Stimulated activated naive B cell treated with anti-CD40 and anti-IgM and Interleukin-4, amounts not matched to agents 10 μg/mL and 1 μg/mL and 100 μg/mL, for 72 hours (primary cell): ENCODE data around the gene SCGB1C2.
"Not testable (repeated sequence)": the region's sequence is repeated elsewhere in the genome, so short reads cannot be mapped to it uniquely, and the experiment has no call there.

Source experiments
- ATAC-seq, 2 donors: fragments of 150-1000 bp; cut with Tn5 transposase; replicated peaks; 2 replicates each; pipeline ENCODE4 v1.10.0; 2021; ENCODE audit warnings: moderate library complexity in 1 of 2
- DNase-seq: peaks from one replicate; pipeline ENCODE4 v3.0.0; 2021
- H3K27ac Mint-ChIP-seq: one replicate; pipeline ENCODE4 v1.8.0; 2022; ENCODE audit warnings: mild to moderate bottlenecking, mixed read lengths
- H3K27me3 Mint-ChIP-seq, 2 donors: one replicate each; pipeline ENCODE4 v1.8.0; 2022; ENCODE audit warnings: mixed read lengths in 2 of 2
- H3K36me3 Mint-ChIP-seq, 2 donors: one replicate each; pipeline ENCODE4 v1.8.0; 2022; ENCODE audit warnings: mixed read lengths in 2 of 2, mild to moderate bottlenecking in 1 of 2
- H3K4me1 Mint-ChIP-seq, 2 donors: one replicate each; pipeline ENCODE4 v1.8.0; 2022; ENCODE audit warnings: mixed read lengths in 2 of 2, mild to moderate bottlenecking in 1 of 2
- H3K4me3 Mint-ChIP-seq, 2 donors: one replicate each; pipeline ENCODE4 v1.8.0; 2022; ENCODE audit warnings: mild to moderate bottlenecking in 2 of 2, mixed read lengths in 2 of 2, moderate library complexity in 1 of 2
- H3K9me3 Mint-ChIP-seq, 2 donors: one replicate each; pipeline ENCODE4 v1.8.0; 2022; ENCODE audit warnings: mixed read lengths in 2 of 2, mild to moderate bottlenecking in 1 of 2

SCGB1C2 gene

DNA sequence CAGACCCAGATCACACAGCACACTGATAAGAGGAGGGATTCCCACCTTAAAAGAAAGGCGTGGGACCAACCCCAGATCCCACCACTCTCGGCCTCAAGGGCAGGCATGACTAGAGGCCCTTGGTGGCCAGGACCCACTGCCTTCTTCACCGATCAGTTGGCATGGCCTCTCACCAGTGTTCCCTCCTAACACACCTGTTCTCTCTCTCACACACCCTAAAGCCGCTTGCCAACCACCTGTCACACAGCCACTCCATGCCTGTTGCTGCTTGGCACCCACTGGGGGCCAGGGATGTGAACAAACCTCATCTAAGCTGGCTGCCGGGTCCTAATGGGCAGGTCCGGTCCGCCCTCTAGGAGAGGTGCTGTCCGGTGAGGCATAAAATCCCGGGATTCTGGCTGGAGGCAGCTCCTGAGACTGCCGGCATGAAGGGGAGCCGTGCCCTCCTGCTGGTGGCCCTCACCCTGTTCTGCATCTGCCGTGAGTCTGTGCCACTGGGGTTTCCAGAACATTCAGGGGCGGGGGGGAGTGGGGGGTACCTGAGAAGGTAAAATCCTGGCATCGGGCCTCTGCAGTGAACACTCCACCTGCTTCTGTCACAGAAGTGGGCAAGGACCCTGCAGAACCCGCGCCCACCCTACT, at the start of gene SCGB1C2:
TSS of gene SCGB1C2 (plus strand) at position 404 of the 642 bp plus-strand sequence. CDS start at position 426, 22 bp downstream.
- DNase-seq, H3K36me3 Mint-ChIP-seq, H3K9me3 Mint-ChIP-seq, H3K27me3 Mint-ChIP-seq, H3K4me3 Mint-ChIP-seq, H3K27ac Mint-ChIP-seq, ATAC-seq, H3K4me1 Mint-ChIP-seq: not testable (repeated sequence)

- not testable (repeated sequence) for H3K27ac Mint-ChIP-seq, H3K4me3 Mint-ChIP-seq, DNase-seq, ATAC-seq, H3K27me3 Mint-ChIP-seq, H3K9me3 Mint-ChIP-seq, H3K36me3 Mint-ChIP-seq, H3K4me1 Mint-ChIP-seq
Measured at GRCh38 chr17:113111-113510, 24.3 kb upstream of the SCGB1C2 start.

DNA sequence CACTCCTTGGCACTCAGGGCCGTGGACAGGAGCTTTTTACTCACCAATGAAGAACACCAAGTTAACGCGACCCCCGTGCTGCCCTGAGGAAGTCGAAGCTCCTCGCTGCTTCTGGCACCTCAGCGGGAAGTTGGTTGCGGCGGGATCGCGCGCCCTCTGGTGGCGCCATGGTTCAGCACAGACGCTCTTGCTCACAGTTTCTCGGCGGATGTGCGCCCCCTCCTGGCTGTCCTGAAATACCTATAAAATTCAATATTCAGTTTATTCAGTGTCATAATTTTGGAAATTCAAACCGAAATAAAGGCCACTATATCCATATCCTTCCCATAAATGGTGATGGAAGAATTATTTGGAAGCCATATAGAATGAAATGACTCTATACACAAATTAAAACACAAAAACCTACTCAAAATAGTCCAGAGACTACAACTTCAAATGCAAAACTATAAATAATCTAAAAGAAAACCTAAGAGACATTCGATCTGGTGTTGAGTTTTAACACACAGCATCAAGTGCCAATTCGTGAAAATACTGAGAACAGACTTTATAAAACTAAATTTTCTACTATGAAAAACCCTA, 18.9 kb upstream of the SCGB1C2 start:
- H3K4me3 Mint-ChIP-seq, H3K4me1 Mint-ChIP-seq, H3K27ac Mint-ChIP-seq, DNase-seq, H3K9me3 Mint-ChIP-seq, H3K27me3 Mint-ChIP-seq, ATAC-seq, H3K36me3 Mint-ChIP-seq: not testable (repeated sequence)

GRCh38 chr17:133932-134331, 3.4 kb upstream of the SCGB1C2 start:
- not testable (repeated sequence) for H3K36me3 Mint-ChIP-seq, H3K4me3 Mint-ChIP-seq, H3K9me3 Mint-ChIP-seq, ATAC-seq, H3K27me3 Mint-ChIP-seq, DNase-seq, H3K27ac Mint-ChIP-seq, H3K4me1 Mint-ChIP-seq

GRCh38 chr17:134332-134785, 3.0 kb upstream of the SCGB1C2 start:
- not testable (repeated sequence) for H3K4me1 Mint-ChIP-seq, H3K27ac Mint-ChIP-seq, H3K27me3 Mint-ChIP-seq, H3K9me3 Mint-ChIP-seq, H3K36me3 Mint-ChIP-seq, H3K4me3 Mint-ChIP-seq
- ATAC-seq, result peak; percentile 82 to 83
- peak; percentile 41 for DNase-seq

- not testable (repeated sequence) for H3K9me3 Mint-ChIP-seq, ATAC-seq, H3K36me3 Mint-ChIP-seq, H3K4me3 Mint-ChIP-seq, H3K27me3 Mint-ChIP-seq, H3K4me1 Mint-ChIP-seq, DNase-seq, H3K27ac Mint-ChIP-seq
Measured at GRCh38 chr17:135022-135421, 2.3 kb upstream of the SCGB1C2 start.

DNA sequence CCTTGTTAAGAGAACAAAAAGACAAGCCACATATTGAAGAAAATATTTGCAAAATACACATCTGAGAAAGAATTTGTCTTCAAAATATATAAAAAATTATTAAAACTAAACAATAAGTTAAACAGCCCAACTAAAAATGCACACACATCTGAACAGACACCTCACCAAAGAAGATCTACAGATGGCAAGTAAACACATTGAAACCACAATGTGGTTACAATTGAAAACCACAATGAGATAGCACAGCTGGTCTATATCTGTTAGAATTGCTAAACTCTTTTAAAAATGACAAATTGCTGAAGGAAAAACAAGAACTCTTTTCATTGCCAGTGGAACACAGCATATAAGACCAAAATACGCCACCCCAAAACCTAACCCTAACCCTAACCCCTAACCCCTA, 1.5 kb upstream of the SCGB1C2 start:
- ATAC-seq, H3K36me3 Mint-ChIP-seq, H3K4me1 Mint-ChIP-seq: not testable (repeated sequence)

GRCh38 chr17:136531-136930, 838 bp upstream of the SCGB1C2 start:
- H3K9me3 Mint-ChIP-seq, H3K36me3 Mint-ChIP-seq, H3K4me1 Mint-ChIP-seq, H3K4me3 Mint-ChIP-seq, H3K27me3 Mint-ChIP-seq, H3K27ac Mint-ChIP-seq: not testable (repeated sequence)
- ATAC-seq, result peak; percentile 85 to 91
- peak; percentile 56 for DNase-seq

More for the DNA sequence above, 1.5 kb upstream of the SCGB1C2 start:
- not testable (repeated sequence) for H3K9me3 Mint-ChIP-seq, H3K27me3 Mint-ChIP-seq, DNase-seq, H3K27ac Mint-ChIP-seq, H3K4me3 Mint-ChIP-seq

GRCh38 chr17:139401-140205, 2.2 kb downstream of the SCGB1C2 start:
- not testable (repeated sequence) for H3K4me3 Mint-ChIP-seq, ATAC-seq
- H3K27me3 Mint-ChIP-seq, result peaks cover 10 to 14% of the 10 kb centered on the region in 2 donors

DNA sequence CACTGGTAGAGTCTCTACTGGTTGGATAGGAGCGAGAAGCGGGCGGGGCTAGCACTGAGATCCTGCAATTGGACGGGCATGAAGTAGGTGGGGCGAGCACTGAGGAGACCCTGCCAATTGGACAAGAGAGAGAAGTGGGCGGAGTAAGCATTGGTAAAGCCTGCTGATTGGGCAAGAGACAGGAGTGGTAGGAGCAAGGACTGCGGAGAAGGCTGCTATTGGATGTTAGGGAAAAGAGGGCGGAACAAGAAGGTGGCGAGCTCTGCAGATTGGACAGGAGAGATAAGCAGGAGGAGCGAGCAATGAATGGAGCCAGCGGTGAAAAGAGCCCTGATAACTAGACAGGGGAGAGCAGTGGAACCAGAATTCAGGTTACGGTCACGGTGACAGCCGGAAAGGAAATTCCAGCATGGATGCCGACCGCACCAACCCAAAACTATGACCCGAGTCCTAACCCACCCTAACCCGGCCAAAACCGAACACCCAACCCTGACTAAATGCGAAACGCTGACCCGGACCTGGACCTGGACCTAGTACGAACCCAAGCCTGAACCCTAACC, 4.8 kb downstream of the SCGB1C2 start:
- H3K9me3 Mint-ChIP-seq, result no peaks in the 10 kb centered on the region
- H3K36me3 Mint-ChIP-seq, result no peaks in the 10 kb centered on the region
- peaks cover 4 to 5% of the 10 kb centered on the region in 2 donors for H3K4me1 Mint-ChIP-seq
- no peak overlapping the region for H3K27ac Mint-ChIP-seq
- H3K27me3 Mint-ChIP-seq, result peaks cover 10 to 22% of the 10 kb centered on the region in 2 donors
- no peak for ATAC-seq
- no peak for DNase-seq
- no peak overlapping the region for H3K4me3 Mint-ChIP-seq

More at GRCh38 chr17:139401-140205, 2.2 kb downstream of the SCGB1C2 start:
- not testable (repeated sequence) for H3K9me3 Mint-ChIP-seq, DNase-seq, H3K4me1 Mint-ChIP-seq, H3K27ac Mint-ChIP-seq, H3K36me3 Mint-ChIP-seq

DNA sequence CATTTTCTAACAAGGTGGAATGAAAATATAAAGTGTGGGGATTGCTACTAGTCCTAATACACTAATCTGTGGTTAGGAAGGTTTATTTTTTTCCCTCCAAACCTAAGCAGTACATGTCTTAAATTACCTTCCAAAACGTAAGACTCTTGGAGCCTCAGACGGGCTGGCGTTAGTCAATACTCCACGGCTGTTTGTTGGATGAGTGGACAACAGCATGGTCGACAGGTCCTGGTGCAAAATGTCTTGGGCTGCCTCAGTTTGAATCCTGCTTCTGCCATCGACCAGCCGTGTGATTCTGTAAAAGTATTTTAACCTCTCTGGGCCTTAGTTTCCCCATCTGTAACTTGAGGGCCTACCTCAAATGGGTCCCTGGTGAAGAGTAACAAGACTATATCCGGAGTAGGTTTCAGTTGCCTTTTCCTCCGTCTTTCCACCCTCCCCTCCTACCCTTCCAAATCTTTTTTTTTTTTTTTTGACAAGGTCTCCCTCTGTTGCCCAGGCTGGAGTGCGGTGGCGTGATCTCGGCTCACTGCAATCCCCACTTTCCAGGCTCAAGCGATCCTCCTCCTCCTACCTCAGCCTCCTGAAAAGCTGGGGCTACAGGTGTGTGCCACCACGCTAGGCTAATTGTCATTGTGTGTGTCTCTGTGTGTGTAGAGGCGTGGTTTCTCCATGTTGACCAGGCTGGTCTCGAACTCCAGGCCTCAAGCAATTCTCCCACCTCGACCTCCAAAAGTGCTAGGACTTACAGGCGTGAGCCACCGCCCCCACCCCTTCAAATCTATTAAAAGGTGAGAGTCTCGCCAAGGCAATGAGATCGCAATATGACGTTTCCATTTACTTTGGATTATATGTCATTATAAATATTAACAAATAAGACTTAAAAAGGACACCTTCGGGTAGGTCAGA, 5.8 kb downstream of the SCGB1C2 start:
- DNase-seq, result no peak
- no peak overlapping the region for H3K4me3 Mint-ChIP-seq
- H3K9me3 Mint-ChIP-seq, result no peaks in the 10 kb centered on the region
- H3K27ac Mint-ChIP-seq, result no peak overlapping the region
- no peaks in the 10 kb centered on the region for H3K36me3 Mint-ChIP-seq
- H3K4me1 Mint-ChIP-seq, result peaks cover 4 to 5% of the 10 kb centered on the region in 2 donors
- H3K27me3 Mint-ChIP-seq, result peaks cover 10 to 22% of the 10 kb centered on the region in 2 donors
- no peak for ATAC-seq

GRCh38 chr17:143785-144281, 6.5 kb downstream of the SCGB1C2 start:
- Mint-ChIP-seq H3K27me3 (peaks cover 10 to 27% of the 10 kb centered on the region in 2 donors), H3K9me3 (no peaks in the 10 kb centered on the region), H3K4me3 (no peak overlapping the region)

GRCh38 chr17:144936-145670, 7.7 kb downstream of the SCGB1C2 start:
- Mint-ChIP-seq H3K27me3 (peaks cover 4 to 22% of the 10 kb centered on the region in 2 donors), H3K4me3 (no peak overlapping the region), H3K36me3 (no peaks in the 10 kb centered on the region), H3K27ac (no peak overlapping the region), H3K9me3 (no peaks in the 10 kb centered on the region), H3K4me1 (peaks cover 2 to 5% of the 10 kb centered on the region in 2 donors)
- ATAC-seq (no peak), DNase-seq (no peak)

More at GRCh38 chr17:143785-144281, 6.5 kb downstream of the SCGB1C2 start:
- ATAC-seq, result peak; percentile 90
- H3K4me1 Mint-ChIP-seq, result peaks cover 4 to 5% of the 10 kb centered on the region in 2 donors
- no peak overlapping the region for H3K27ac Mint-ChIP-seq
- no peaks in the 10 kb centered on the region for H3K36me3 Mint-ChIP-seq
- peak; percentile 79 for DNase-seq
